ENCODE results near the gene UGT1A5. TPM values are rescaled to one million over a fixed set of nuclear protein-coding genes. Genes with fewer than 3 reads are reported as not detected.

UGT1A5 gene
- total RNA-seq, 2 experiments from 2014 or later = not detected

- Mint-ChIP-seq H3K4me3 (no peak overlapping the region), H3K4me1 (ENCODE audit: low read depth) (no peaks in the 10 kb centered on the region), H3K27me3 (ENCODE audit: low read depth) (peaks cover 3% of the 10 kb centered on the region), H3K27ac (no peak overlapping the region), H3K36me3 (ENCODE audit: low read depth) (no peaks in the 10 kb centered on the region), H3K9me3 (no peaks in the 10 kb centered on the region)
- no peak for DNase-seq
- intact Hi-C loops (cut with micrococcal nuclease) = no loop called here
- CTCF ChIA-PET = no interaction called here
Measured at GRCh38 chr2:233799716-233800115, 87.0 kb downstream of the UGT1A5 start.

- Mint-ChIP-seq H3K9me3 (no peaks in the 10 kb centered on the region), H3K4me1 (ENCODE audit: low read depth) (no peaks in the 10 kb centered on the region), H3K36me3 (ENCODE audit: low read depth) (no peaks in the 10 kb centered on the region), H3K27me3 (ENCODE audit: low read depth) (peaks cover 3% of the 10 kb centered on the region), H3K4me3 (no peak overlapping the region), H3K27ac (no peak overlapping the region)
- CTCF ChIA-PET = no interaction called here
- intact Hi-C loops (cut with micrococcal nuclease) = no loop called here
- DNase-seq = no peak
Measured at GRCh38 chr2:233800208-233800607, 87.5 kb downstream of the UGT1A5 start.

- CTCF ChIA-PET = no interaction called here
- intact Hi-C loops (cut with micrococcal nuclease) = no loop called here
- no peak overlapping the region for H3K4me3 Mint-ChIP-seq
- H3K36me3 Mint-ChIP-seq (ENCODE audit: low read depth) = no peaks in the 10 kb centered on the region
- H3K27ac Mint-ChIP-seq = no peak overlapping the region
- H3K27me3 Mint-ChIP-seq (ENCODE audit: low read depth) = peaks cover 3% of the 10 kb centered on the region
- H3K9me3 Mint-ChIP-seq = no peaks in the 10 kb centered on the region
- peak; percentile 39 for DNase-seq
- H3K4me1 Mint-ChIP-seq (ENCODE audit: low read depth) = no peaks in the 10 kb centered on the region
Measured at GRCh38 chr2:233801357-233802131, 88.8 kb downstream of the UGT1A5 start.

GRCh38 chr2:233802132-233802815, 89.6 kb downstream of the UGT1A5 start:
- no peaks in the 10 kb centered on the region for H3K9me3 Mint-ChIP-seq
- H3K4me3 Mint-ChIP-seq = no peak overlapping the region
- CTCF ChIA-PET = no interaction called here
- peaks cover 3% of the 10 kb centered on the region for H3K27me3 Mint-ChIP-seq (ENCODE audit: low read depth)
- intact Hi-C loops (cut with micrococcal nuclease) = no loop called here
- H3K36me3 Mint-ChIP-seq (ENCODE audit: low read depth) = no peaks in the 10 kb centered on the region
- no peaks in the 10 kb centered on the region for H3K4me1 Mint-ChIP-seq (ENCODE audit: low read depth)
- no peak for DNase-seq
- H3K27ac Mint-ChIP-seq = no peak overlapping the region

- H3K9me3 Mint-ChIP-seq = no peaks in the 10 kb centered on the region
- peaks cover 3% of the 10 kb centered on the region for H3K27me3 Mint-ChIP-seq (ENCODE audit: low read depth)
- CTCF ChIA-PET = interaction anchor here (1.0 kb wide), 1 partner anchor 21 kb away, joined by 3 read pairs; no protein-coding TSS in a partner anchor
- H3K27ac Mint-ChIP-seq = no peak overlapping the region
- intact Hi-C loops (cut with micrococcal nuclease) = no loop called here
- no peak overlapping the region for H3K4me3 Mint-ChIP-seq
- H3K36me3 Mint-ChIP-seq (ENCODE audit: low read depth) = no peaks in the 10 kb centered on the region
- DNase-seq = no peak
- H3K4me1 Mint-ChIP-seq (ENCODE audit: low read depth) = no peaks in the 10 kb centered on the region
Measured at GRCh38 chr2:233803292-233803911, 90.7 kb downstream of the UGT1A5 start.

- H3K4me1 Mint-ChIP-seq (ENCODE audit: low read depth) = no peaks in the 10 kb centered on the region
- CTCF ChIA-PET = interaction anchor here (1.0 kb wide), 1 partner anchor 21 kb away, joined by 3 read pairs; no protein-coding TSS in a partner anchor
- peaks cover 3% of the 10 kb centered on the region for H3K27me3 Mint-ChIP-seq (ENCODE audit: low read depth)
- H3K27ac Mint-ChIP-seq = no peak overlapping the region
- H3K9me3 Mint-ChIP-seq = no peaks in the 10 kb centered on the region
- no peak for DNase-seq
- intact Hi-C loops (cut with micrococcal nuclease) = no loop called here
- no peaks in the 10 kb centered on the region for H3K36me3 Mint-ChIP-seq (ENCODE audit: low read depth)
- no peak overlapping the region for H3K4me3 Mint-ChIP-seq
Measured at GRCh38 chr2:233803994-233804393, 91.3 kb downstream of the UGT1A5 start.

- Mint-ChIP-seq H3K4me1 (ENCODE audit: low read depth) (no peaks in the 10 kb centered on the region), H3K9me3 (no peaks in the 10 kb centered on the region), H3K4me3 (no peak overlapping the region), H3K36me3 (ENCODE audit: low read depth) (no peaks in the 10 kb centered on the region), H3K27ac (no peak overlapping the region), H3K27me3 (ENCODE audit: low read depth) (peaks cover 2% of the 10 kb centered on the region)
- intact Hi-C loops (cut with micrococcal nuclease) = no loop called here
- CTCF ChIA-PET = no interaction called here
- DNase-seq = no peak
Measured at GRCh38 chr2:233807215-233807865, 94.6 kb downstream of the UGT1A5 start.

- Mint-ChIP-seq H3K9me3 (no peaks in the 10 kb centered on the region), H3K27ac (no peak overlapping the region), H3K4me1 (ENCODE audit: low read depth) (no peaks in the 10 kb centered on the region), H3K27me3 (ENCODE audit: low read depth) (no peaks in the 10 kb centered on the region), H3K4me3 (no peak overlapping the region), H3K36me3 (ENCODE audit: low read depth) (no peaks in the 10 kb centered on the region)
- no peak for DNase-seq
- intact Hi-C loops (cut with micrococcal nuclease) = no loop called here
- CTCF ChIA-PET = no interaction called here
Measured at GRCh38 chr2:233807966-233808935, 95.5 kb downstream of the UGT1A5 start.

- H3K4me1 Mint-ChIP-seq (ENCODE audit: low read depth) = no peaks in the 10 kb centered on the region
- CTCF ChIA-PET = no interaction called here
- intact Hi-C loops (cut with micrococcal nuclease) = no loop called here
- H3K27ac Mint-ChIP-seq = no peak overlapping the region
- no peaks in the 10 kb centered on the region for H3K9me3 Mint-ChIP-seq
- no peak overlapping the region for H3K4me3 Mint-ChIP-seq
- DNase-seq = no peak
- no peaks in the 10 kb centered on the region for H3K36me3 Mint-ChIP-seq (ENCODE audit: low read depth)
- no peaks in the 10 kb centered on the region for H3K27me3 Mint-ChIP-seq (ENCODE audit: low read depth)
Measured at GRCh38 chr2:233810385-233810784, 97.7 kb downstream of the UGT1A5 start.

GRCh38 chr2:233811087-233811486, 98.4 kb downstream of the UGT1A5 start:
- Mint-ChIP-seq H3K36me3 (ENCODE audit: low read depth) (no peaks in the 10 kb centered on the region), H3K4me1 (ENCODE audit: low read depth) (no peaks in the 10 kb centered on the region), H3K27ac (no peak overlapping the region), H3K9me3 (no peaks in the 10 kb centered on the region), H3K27me3 (ENCODE audit: low read depth) (no peaks in the 10 kb centered on the region), H3K4me3 (no peak overlapping the region)
- CTCF ChIA-PET = no interaction called here
- DNase-seq = no peak
- intact Hi-C loops (cut with micrococcal nuclease) = no loop called here

GRCh38 chr2:233811732-233812131, 99.0 kb downstream of the UGT1A5 start:
- Mint-ChIP-seq H3K4me3 (no peak overlapping the region), H3K36me3 (ENCODE audit: low read depth) (no peaks in the 10 kb centered on the region), H3K9me3 (no peaks in the 10 kb centered on the region), H3K27ac (no peak overlapping the region), H3K4me1 (ENCODE audit: low read depth) (no peaks in the 10 kb centered on the region), H3K27me3 (ENCODE audit: low read depth) (no peaks in the 10 kb centered on the region)
- no peak for DNase-seq
- intact Hi-C loops (cut with micrococcal nuclease) = no loop called here
- CTCF ChIA-PET = no interaction called here
